DMS79 (cell line): ENCODE results near the gene CRAT.

Experiments
- DNase-seq: peaks from one replicate; lab custom pipeline; 2025; lab: John Stamatoyannopoulos, UW

The CRAT gene

DNA sequence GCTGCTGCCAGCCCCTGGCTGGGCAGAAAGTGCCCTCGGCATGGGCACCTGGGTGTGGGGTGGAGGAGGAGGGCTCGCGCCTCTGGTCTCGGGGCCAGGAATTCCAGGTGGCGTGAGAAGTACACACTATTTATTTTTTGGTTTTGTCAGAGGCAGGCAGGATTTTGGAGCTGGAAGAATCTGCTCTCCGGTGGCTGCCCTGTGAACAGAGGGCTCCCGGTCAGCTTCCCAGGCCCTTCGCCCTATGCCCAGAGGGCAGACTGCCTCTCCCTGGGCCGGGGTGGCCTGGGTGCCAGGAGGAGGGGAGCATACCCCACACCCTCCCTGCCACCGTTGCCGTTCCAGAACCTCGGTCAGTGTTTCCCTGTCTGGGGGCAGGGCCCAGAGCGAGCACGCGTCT lies 21.3 kb downstream of the CRAT start:
- no peak for DNase-seq

DNA sequence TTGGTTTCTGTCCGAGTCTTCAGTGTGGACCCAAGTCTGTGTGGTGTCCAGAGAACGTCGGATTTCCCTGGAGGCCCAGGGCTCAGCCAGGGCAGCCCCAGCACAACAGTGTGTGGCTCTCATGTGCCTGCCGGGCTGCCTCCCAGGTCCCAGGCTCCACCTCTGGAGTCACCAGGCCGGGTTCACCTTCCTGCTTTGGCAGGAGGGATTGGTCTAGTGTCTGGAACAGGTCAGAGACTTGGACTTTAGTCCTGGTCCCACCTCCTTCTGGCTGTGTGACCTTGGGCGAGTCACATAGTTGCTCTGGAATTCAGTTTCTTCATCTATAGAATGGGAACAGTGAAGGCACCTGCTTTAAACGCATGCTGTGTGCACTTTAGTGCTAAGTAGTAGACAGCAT lies 26.5 kb downstream of the CRAT start:
- DNase-seq = no peak

DNA sequence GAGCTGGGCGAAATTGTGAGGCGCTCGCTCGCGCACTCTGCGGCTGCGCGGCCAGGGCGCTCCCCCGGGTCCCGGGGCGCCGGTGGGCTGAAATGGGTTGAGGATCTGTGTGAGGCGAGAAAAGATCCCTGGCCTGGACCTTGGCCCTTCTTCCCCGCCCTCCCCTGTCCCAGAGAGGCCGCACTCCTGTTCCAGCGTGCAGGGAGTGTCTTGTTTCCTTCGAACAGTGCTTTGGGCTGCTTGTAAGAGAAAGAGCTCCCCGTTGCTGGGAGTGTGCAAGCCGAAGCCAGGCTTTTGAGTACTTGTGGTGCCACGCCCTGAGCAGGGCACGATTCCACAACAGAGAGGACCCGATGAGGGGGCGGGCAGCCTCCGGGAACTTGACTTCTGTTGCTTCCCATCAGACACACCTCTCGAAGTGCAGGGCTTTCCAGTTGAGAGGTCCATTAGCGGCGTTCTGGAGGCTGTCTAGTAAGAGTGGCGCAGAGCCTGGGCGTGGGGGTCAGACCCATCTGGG lies 29.1 kb downstream of the CRAT start:
- peak; percentile 28 for DNase-seq

DNA sequence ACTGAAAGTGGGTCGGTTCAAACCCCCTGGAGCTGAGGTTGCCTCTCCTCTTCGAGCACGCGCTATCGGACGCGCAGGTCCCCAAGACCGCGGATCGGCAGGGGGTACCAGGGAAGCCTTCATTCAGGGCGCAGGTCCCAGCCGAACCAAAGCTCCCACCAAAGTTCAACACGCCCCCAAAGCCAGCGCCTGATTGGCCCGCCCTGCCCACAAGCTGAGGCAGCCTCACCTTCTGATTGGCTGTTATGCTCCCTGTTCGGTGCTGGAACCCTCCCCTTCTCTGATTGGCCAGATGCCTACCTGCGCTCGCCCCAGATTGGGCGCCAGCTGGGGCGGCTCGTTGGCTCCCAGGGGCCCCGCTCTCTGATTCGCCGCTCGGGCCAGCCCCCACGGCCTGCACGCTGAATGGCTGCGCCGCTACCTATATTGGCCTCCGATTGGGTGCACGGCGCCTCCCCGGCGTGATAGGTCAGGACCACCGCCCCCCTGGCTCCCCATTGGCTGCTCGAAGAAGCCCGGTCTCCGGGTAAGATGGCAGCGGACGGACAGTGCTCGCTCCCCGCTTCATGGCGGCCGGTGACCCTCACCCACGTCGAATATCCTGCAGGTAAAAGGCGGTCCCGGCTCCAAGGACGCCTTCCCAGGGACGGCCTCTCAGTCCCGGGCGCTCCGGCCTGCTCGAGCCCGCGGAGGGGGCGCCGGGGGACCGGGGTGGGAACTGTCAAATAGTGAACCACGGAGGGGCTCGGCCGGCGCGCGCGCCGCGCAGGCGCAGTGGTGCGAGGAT lies 29.8 kb downstream of the CRAT start, which contains the start of gene DOLPP1:
Gene DOLPP1 (plus strand): TSS at position 511 of the 787 bp plus-strand sequence. CDS start 21 bp downstream, at position 532.
- peak; percentile 98 for DNase-seq

DNA sequence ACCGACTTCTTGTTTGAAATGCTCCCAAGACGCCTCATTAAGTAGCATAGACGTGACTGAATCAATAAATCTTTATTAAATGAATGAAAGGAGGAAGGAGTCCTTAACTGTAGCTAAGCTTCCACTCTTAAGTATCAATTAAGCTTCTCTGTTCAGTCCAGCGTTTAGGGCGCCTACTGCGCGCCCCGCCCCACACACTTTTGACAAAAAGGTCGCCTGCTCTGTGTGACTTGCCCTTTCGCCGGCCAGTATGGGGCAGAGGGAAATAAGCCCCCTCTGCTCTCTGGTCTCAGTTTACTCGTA lies 30.3 kb downstream of the CRAT start:
- no peak for DNase-seq

DNA sequence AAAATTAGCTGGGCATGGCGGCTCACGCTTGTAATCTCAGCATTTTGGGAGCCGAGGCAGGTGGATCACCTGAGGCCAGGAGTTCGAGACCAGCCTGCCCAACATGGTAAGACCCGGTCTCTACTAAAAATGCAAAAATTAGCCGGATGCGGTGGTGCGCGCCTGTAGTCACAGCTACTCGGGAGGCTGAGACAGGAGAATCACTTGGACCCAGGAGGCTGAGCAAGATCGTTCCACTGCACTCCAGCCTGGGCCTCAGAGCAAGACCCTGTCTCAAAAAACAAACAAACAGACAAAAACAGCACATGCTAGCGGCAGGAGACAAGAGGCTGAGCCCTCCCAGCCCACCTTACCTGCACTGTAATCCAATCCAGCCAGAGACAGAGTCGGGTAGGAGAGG lies 30.8 kb downstream of the CRAT start:
- DNase-seq = no peak

DNA sequence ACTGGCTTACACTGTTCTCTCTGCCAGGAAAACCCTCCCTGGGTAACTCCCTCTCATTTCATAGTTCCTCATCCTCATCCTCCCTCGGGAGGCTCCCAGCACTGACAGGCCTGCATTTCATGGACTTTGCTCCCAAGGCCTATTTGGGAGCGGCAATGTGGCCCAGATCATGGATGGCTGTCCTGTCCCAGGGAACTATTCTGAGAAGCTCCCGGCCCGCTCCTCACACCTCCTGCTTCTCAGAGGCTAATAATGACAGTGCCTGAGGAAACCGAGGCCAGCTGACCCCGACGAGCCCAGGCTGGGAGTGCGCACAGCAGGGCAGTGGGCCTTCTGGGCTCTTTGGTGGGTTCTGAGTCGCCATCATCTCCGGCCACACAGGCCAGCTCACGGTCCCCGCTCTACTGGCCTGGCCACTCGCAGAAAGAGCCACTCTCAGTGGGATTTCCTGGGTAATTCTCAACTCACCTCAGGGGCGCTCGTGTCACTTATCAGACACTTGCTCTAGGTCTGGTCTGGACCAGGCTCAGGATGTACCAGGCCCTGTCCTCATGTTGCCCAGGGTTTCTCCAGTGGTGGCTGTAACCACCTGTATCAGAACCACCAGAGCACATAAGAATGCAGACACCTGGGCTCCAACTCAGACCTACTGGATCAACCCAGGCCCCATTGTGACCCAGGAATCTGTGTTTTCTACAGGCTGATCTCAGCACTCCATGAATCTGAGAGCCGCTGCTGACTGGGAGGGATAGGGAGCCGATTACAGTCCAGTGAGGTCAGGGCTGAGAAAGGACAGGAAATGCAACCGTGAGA lies 31.7 kb downstream of the CRAT start:
- DNase-seq = no peak

DNA sequence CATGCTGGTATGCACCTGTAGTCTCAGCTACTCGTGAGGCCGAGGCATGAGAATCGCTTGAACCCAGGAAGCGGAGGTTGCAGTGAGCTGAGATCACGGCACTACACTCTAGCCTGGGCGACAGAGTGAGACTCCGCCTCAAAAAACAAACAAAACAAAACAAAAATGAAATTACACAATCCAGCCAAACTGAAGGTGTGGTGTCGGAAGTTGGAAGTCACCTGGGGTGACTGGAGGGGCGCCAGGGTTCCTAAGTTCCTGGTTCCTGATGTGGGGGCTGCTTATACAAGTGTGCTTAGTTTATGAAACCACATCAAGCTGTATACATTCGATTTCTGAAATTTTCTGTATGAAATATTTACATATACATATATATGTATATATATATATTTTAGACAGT lies 33.4 kb downstream of the CRAT start:
- no peak for DNase-seq

DNA sequence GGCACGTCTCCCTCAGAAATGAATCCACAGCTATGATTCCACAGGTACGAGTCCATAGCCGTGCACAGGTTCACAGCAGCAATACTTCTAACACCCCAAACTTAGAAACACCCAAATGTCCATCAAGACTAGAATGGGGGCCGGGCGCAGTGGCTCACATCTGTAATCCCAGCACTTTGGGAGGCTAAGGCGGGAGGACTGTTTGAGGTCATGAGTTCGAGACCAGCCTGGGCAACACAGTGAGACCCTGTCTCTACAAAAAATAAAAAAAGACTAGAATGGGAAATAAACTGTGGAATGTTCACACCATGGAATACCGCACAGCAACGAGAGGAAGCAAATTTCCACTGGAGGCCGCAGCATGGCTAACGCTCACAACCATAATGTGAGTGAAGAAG lies 34.0 kb downstream of the CRAT start:
- no peak for DNase-seq

DNA sequence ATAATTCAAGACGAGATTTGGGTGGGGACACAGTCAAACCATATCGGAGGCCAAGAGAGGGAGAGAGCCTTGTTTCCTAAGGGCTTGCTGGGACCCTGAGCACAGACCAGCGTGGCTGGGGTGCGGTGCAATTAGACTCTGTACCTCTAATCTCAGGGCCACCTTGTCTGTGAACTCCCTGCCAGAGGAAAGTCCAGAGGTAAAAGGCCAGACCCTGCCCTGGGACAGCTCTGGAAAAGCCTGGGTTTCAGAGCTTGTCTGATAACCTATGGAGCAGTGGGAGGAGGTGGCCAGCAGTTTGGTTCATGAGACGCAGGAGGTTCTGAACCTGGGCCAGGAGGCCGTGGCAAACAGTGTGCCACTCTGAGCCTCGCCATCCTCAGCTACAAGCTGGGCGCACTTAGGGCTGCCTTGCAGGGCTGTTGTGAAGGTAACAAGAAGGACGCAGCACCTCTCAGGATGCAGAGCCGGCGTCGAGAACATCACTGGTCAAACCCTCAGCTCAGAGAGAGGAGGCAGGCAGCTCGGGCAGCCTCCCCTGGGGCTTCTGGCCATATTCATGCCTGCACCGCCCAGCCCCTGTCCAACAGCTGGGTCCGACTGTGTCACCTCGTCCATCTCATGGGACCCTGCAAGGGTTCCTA lies 34.5 kb downstream of the CRAT start:
- DNase-seq = no peak

DNA sequence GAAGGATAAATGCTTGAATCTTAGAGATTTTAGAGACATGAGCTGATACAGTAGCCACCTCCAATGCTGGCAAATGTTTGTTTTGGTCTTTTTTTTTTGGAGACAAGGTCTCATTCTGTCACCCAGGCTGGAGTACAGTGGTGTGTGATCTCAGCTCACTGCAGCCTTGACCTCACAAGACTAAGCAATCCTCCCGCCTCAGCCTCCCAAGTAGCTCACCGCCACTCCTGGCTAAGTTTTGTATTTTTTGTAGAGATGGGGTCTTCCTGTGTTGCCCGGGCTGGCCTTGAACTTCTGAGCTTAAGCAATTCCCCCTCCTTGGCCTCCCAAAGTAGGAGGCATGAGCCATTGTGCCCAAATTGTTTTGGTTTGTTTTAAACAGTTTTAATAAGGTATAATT lies 36.5 kb downstream of the CRAT start:
- no peak for DNase-seq

DNA sequence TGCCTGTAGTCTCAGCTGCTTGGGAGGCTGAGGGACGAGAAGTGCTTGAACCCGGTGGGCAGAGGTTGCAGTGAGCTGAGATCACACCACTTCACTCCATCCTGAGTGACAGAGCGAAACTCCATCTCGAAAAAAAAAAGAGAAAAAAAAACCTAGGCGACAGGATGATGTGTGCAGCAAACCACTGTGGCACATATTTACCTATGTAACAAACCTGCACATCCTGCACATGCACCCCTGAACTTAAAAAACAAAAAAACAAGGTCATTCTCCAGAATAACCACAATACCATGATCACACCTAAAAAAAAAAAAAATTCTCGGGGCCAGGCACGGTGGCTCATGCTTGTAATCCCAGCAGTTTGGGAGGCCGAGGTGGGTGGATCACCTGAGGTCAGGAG lies 37.2 kb downstream of the CRAT start:
- no peak for DNase-seq

DNA sequence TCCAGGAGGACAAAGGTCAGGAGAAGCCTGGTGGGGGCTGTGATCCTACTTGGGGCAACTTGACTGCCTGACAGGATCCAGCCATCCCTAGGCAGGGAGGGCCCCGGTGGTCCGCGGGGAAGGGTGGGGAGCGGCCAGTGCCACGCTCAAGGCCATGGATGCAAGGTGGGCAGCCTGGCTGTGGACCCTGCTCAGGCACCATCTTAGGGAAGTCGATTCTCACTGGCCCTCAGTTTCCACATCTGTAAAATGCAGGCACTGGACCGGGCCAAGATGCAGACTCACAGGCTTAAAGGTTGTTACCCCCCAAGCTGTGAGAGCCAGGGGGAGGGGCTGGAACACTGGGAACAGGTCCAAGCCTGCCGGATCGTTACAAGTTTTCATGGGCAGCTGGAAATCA lies 38.4 kb downstream of the CRAT start:
- DNase-seq = no peak

DNA sequence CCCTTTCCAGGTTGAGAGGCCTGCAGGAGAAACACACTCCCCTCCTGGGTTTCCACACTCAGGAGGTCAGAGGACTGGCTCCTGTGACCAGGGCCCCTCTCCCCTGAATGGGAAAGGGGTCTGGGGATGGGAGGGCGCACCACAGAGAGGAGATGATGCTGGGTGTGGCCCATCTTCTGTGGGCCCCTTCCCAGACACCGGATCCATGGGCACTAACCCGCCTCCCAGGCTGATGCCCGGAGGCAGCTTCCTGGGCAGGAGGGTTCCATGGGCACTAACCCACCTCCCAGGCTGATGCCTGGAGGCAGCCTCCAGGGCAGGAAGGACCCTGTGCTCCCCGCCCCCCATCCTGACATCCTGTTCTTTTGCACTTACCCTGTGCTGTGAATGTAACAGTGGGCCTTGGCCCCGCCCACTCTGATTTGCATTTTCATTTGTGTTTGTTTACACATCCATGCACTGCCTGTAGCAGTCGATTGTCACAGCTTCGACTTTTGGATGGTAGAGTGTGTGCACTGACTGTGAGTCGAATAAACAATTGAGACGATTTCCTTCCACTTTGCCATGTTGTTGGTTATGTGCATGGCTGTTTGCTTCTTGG lies 39.0 kb downstream of the CRAT start:
- no peak for DNase-seq

DNA sequence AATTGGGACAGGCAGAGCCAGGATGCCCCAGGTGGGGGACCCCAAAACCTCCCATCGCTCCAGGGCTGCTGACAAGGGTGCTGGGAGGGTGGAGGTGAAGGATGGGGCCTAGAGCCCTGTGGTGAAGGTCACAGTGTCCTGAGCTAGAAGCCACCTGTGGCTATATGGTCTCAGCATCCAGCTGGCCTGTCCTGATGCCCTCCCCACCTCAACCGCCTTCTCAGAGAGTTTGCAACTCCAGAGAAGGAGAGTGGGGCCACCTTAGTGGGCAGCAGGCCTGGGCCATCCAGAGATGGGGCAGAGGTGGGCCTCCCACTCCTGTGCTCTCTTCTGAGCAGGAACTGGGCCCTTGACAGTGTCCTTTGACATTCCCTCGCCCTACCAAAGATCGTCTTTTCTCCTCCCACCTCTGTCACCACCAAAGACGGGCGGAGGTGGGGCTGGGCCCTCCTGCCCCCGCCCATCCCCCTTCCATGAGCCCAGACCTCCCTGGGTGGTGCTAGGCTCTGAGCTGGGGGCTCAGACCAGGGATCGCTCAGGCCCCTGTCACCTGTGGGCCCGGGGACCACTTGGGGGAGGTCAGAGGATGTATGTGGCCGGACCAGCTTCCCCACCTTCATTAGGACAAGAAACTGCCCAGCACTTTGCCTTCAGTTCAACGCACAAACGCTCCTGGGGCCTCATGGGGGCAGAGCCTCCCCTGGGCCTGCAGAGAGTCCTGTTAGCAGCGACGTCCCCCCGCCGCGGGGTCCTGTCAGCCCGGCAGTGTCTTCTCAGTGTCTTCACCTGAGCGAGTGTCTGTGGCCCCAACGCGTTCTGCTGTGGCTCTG lies 39.7 kb downstream of the CRAT start:
- DNase-seq = no peak

DNA sequence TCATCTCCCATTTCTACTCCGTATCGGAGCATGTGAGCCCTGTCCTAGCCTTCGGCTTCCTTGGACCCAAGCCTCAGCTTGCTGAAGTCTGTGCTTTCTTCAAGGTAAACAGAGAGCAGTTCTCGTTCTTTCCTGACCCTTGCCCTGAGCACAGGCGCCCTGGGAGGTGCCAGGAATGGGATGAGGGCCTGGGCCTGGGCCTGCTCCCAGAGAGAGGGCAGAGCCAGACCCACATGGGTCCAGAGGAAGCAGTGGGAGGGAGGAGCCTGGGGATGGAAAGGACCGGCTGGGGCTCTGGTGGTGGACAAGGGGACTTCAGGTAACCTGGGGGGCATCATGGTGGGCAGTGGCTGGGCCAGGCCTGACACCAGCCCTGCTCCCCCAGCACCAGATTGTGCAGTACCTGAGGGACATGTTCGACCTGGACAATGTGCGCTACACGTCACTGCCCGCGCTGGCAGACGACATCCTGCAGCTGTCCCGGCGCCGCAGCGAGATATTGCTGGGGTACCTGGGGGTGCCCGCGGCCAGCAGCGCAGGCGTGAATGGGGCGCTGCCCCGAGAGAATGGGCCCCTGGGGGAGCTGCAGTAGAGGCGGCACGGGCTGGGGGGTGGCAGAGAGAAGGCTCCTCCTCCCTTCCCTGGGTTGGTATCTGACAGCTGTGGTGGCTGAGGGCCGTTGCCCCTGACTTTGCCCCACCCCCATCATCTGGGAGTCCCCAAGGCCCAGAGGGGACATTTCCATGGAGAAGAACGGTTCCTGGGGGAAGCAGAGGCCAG lies 40.5 kb downstream of the CRAT start:
- no peak for DNase-seq

DNA sequence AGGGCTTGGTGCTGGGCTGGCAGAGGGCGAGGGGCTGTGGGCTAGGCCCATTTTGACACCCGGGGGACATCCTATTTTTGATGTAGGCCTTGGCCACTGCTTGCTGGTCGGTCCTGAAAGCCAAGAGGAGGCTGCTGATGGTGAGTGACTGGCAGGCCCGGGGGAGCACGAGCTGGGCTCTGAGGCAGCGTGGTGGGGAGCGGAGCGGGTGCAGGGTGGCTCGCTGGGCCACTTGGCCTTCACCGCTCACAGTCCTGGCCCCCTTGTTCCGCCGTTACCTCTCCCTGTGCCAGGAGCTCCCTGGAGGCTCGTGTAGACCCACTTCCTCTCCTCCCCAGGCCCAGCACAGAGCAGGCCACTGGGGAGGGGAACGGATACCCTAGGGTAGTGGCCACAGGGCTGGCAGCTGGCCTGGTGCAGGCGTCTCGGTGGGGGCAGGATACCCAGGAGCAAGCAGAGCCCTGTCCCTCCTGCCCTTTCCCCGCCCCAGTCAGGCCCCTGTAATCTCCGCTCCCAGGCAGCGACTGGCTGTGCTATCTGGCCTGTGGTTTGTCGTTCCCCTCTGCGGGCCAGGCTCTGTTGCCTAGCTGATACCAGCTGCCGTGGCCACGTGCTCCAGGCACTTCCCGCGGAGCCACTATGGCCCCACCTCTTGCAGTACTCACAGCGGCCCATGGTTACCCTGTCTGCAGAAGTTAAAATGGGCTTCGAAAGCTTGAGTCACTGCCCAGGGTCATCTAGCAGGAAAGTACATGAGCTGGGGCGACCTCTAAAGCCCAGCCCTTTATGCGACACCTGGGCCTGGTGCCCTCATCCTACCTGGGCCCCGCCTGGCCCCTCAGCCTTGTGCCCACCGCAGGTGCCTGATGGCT lies 41.4 kb downstream of the CRAT start:
- DNase-seq = no peak

DNA sequence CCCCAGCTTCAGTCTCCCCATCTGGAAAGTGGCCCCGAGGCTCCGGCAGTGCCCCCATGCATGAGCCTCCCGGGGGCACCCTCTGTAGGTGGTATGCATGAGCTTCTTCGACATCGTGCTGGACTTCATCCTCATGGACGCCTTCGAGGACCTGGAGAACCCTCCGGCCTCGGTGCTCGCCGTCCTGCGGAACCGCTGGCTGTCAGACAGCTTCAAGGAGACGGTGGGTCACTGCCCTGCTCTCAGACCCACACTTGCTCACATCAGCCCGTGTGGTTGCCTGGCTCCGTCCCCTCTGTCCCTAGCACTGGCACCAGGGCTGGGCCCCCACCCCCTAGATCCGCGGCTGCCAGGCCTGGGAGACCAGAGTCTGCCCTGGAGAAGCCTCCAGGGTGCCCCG lies 42.5 kb downstream of the CRAT start:
- no peak for DNase-seq

DNA sequence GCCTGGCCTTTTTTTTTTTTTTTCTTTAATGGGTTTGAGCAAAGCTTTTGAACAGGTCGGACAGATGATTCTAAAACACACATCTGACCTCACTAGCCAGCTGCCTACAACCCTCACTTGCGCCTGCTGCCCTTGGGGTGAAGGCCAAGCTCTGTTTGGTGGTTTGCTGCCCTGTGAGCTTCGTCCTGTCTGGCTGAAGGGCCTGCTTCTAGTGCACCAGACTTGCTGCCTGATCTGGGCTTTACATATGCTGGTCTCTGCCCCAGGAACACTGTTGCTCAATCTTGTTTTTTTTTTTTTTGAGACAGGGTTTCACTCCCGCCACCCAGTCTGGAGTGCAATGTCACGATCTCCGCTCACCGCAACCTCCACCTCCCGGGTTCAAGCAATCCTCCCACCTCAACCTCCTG lies 46.1 kb downstream of the CRAT start:
- DNase-seq = no peak

DNA sequence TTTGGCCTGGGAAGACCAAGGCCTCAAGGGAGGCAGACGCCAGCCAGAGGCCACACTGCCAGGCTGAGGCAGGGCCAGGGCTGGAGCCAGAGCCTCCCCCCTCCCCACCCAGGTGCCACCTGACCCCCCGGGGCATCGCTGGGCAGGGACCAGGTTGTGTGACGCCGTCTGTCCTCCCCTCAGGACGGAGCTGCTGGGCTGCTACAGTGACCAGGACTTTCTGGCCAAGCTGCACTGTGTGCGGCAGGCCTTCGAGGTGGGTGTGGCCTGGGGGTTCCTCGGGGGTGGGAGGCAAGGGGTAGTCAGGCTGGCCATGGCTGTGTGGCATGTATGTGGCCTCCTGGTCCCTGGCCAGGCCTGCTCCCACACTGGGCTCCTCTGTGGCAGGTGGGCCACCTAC lies 47.5 kb downstream of the CRAT start:
- DNase-seq = no peak
